ENCODE data around the gene SLC25A25. TPM values are rescaled to one million over a fixed set of nuclear protein-coding genes. Genes with fewer than 3 reads are reported as not detected.

Gene SLC25A25
- total RNA-seq, 2 experiments from 2014 or later, result 16.9 to 17.7 TPM

DNA sequence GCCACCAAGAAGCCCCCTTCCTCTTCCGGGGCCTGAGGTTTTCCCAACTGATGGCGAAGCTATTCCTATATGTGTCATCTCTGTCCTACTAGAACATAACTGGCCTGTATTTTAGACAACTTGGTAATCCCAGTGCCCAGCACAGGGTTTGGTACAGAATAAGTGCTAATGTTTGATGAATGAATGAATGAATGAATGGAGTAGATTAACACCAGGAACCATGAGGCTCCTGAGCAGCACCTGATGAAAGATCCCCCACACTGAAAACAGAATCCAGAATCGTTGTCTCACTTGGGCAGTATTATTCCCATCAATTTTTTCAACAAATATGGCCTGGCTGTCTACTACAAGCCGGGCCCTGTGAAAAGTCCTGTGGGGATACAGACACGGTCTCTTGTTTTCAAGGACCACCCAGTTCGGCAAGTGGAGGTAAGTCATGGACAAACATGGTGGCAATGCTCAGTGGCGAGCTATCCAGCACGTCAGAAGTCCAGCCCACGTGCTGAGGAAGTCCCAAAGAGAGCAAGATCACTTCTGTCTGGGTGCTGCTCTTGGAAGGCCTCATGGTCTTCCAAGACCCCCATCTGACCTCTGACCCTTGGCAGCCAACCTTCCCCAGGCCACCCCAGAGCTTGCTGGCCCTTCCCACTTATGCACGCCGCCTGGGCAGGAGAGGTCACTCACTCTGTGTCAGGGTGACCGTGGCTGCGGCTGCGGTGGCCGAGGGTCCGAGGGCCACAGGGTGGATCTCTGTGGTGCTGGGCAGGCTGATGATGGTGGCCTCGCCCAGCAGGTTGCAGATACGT is 1.9 kb upstream of the SLC25A25 start:
- TF ChIP-seq, protein P1, sequence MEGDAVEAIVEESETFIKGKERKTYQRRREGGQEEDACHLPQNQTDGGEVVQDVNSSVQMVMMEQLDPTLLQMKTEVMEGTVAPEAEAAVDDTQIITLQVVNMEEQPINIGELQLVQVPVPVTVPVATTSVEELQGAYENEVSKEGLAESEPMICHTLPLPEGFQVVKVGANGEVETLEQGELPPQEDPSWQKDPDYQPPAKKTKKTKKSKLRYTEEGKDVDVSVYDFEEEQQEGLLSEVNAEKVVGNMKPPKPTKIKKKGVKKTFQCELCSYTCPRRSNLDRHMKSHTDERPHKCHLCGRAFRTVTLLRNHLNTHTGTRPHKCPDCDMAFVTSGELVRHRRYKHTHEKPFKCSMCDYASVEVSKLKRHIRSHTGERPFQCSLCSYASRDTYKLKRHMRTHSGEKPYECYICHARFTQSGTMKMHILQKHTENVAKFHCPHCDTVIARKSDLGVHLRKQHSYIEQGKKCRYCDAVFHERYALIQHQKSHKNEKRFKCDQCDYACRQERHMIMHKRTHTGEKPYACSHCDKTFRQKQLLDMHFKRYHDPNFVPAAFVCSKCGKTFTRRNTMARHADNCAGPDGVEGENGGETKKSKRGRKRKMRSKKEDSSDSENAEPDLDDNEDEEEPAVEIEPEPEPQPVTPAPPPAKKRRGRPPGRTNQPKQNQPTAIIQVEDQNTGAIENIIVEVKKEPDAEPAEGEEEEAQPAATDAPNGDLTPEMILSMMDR (IDR thresholded peaks at IDR 0.05), result no peak
- Histone ChIP-seq H3K4me1 (ENCODE audit: insufficient read depth, low read length) (peaks cover 83% of the 10 kb centered on the region), H3K27ac (ENCODE audit: low read depth in 1 of 2, low read length in 2 of 2) (peak overlapping the region; percentile 94 to 99), H3K4me3 (ENCODE audit: low read length) (peak overlapping the region; percentile 70), H3K9me3 (ENCODE audit: control insufficient read depth in 1 of 2, insufficient read depth in 1 of 2, low read length in 2 of 2) (no peaks in the 10 kb centered on the region), H3K36me3 (ENCODE audit: insufficient read depth, low read length) (peaks cover 10% of the 10 kb centered on the region), H3K27me3 (ENCODE audit: control insufficient read depth in 1 of 2, insufficient read depth in 2 of 2, low read length in 2 of 2) (no peaks in the 10 kb centered on the region)
- H3K4me1 Mint-ChIP-seq (ENCODE audit: low read depth), result peaks cover 44% of the 10 kb centered on the region
- CTCF ChIA-PET, result no interaction called here
- peak in 2 of 14 experiments; percentile 23 to 58 for DNase-seq
- intact Hi-C loops (cut with DNase I, micrococcal nuclease), result loop anchor here in 1 of 2 experiments (5.0 kb wide), 1 partner anchor 349 kb away; the partner anchor contains the start of genes PTRH1 and TTC16
- ATAC-seq (ENCODE audit: poor library complexity), result no peak
- peak overlapping the region; percentile 75 for H3K27ac Mint-ChIP-seq
- POLR2A ChIA-PET, result interaction anchor here (0.6 to 4.6 kb wide), 14 partner anchors 8 to 264 kb away, joined by 3 to 39 read pairs (median 5); partner anchors contain the start of genes EEIG1 and FPGS
- H3K27me3 Mint-ChIP-seq, result no peaks in the 10 kb centered on the region
- peak overlapping the region; percentile 73 for H3K4me3 Mint-ChIP-seq
- no peaks in the 10 kb centered on the region for H3K9me3 Mint-ChIP-seq
- H3K36me3 Mint-ChIP-seq (ENCODE audit: low read depth), result peaks cover 19% of the 10 kb centered on the region

DNA sequence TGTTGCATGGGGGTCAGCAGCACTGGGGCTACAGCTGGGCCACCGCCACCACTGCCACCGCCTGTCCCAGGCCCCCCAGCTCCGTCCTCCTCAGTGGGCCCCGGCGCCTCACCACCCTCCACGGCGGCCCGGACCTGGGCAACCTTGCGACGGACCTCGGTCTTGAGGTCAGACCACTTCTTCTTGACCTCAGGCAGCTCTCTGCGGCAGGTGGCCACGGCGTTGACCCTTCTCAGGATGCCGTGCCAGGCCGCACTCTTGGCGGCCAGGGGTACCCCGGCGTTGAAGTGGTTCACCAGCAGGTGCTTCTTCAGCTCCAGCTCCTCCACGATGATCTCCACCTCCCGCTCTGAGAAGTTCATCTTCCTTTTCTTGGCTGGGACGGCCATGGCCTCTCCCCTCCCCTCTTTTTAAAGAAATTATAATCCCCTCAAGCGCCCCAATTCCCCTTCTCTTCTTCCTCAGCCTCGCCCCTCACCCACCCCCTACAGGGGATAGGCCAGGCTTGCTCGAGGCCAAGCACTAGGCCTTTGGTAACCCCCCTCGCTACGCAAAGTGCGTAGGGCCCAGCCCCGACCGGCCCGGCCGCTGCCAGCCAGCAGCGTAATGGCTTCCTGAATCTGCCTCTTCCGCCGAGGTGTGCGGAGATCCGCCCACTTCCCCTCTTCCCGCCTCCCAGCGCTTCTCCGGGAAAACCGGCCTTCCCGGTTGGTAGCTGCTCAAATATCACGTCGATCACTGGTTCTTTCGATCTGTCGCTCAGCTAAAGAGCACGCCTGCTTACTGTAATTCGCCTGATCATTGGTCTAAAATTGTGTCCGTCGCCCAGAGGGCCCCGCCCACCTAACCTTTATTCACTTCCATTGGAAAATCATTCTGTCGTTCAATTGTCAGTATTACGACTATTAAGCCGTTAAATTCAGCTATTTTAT is 1.1 kb upstream of the SLC25A25 start, which contains the start of gene NAIF1:
TSS of gene NAIF1 (minus strand) at position 608 of the 932 bp plus-strand sequence. CDS start at position 389, 219 bp downstream.
- TF ChIP-seq, protein P1 (IDR thresholded peaks at IDR 0.05), result no peak

More for the DNA sequence above, 1.1 kb upstream of the SLC25A25 start, which contains the start of gene NAIF1:
- Histone ChIP-seq H3K4me3 (ENCODE audit: low read length) (peak within 1 kb of the TSS; percentile 90), H3K36me3 (ENCODE audit: insufficient read depth, low read length) (peaks cover 10% of the 10 kb centered on the region), H3K9me3 (ENCODE audit: control insufficient read depth in 1 of 2, insufficient read depth in 1 of 2, low read length in 2 of 2) (no peaks in the 10 kb centered on the region), H3K27ac (ENCODE audit: low read depth in 1 of 2, low read length in 2 of 2) (peak within 1 kb of the TSS; percentile 94 to 99), H3K4me1 (ENCODE audit: insufficient read depth, low read length) (peaks cover 83% of the 10 kb centered on the region), H3K27me3 (ENCODE audit: control insufficient read depth in 1 of 2, insufficient read depth in 2 of 2, low read length in 2 of 2) (no peaks in the 10 kb centered on the region)
- H3K4me1 Mint-ChIP-seq (ENCODE audit: low read depth), result peaks cover 41% of the 10 kb centered on the region
- H3K9me3 Mint-ChIP-seq, result no peaks in the 10 kb centered on the region
- H3K27ac Mint-ChIP-seq, result peak within 1 kb of the TSS; percentile 75
- ChIA-PET POLR2A (interaction anchor here (0.8 to 4.6 kb wide), 37 partner anchors 9 to 266 kb away, joined by 3 to 39 read pairs (median 5); partner anchors contain the start of genes BBLN, CIZ1, EEIG1 and FPGS), CTCF (interaction anchor here (1.1 to 1.7 kb wide), 7 partner anchors 32 to 332 kb away, joined by 3 to 8 read pairs (median 3); partner anchors contain the start of gene TOR2A)
- H3K36me3 Mint-ChIP-seq (ENCODE audit: low read depth), result peaks cover 13% of the 10 kb centered on the region
- H3K4me3 Mint-ChIP-seq, result peak within 1 kb of the TSS; percentile 73
- DNase-seq (peak; percentile 92 to 99 (median 95)), ATAC-seq (ENCODE audit: poor library complexity) (peak; percentile 69)
- H3K27me3 Mint-ChIP-seq, result no peaks in the 10 kb centered on the region
- intact Hi-C loops (cut with DNase I, micrococcal nuclease), result loop anchor here (1.0 to 5.0 kb wide), 2 partner anchors 41 to 350 kb away; partner anchors contain the start of genes PTRH1 (in 1 of the 2) and TTC16 (in 1 of the 2)
